Gastroesophageal sphincter (tissue), 3 donors: ENCODE data around the gene TRHDE.

ENCODE experiments used
- POLR2A ChIP-seq, 2 donors: fragments of 450-650 bp; IDR thresholded peaks; one replicate each; pipeline ENCODE4 v1.6.1; 2017; ENCODE audit warnings: antibody characterized with exemption in 2 of 2, mild to moderate bottlenecking in 2 of 2, moderate library complexity in 1 of 2
- TF ChIP-seq, protein P1 (sequence below), 4 experiments: fragments of 200-600 bp in 2 of 4; fragments of 450-650 bp in 2 of 4; sonication (generic) in 1 of 4; IDR thresholded peaks; one replicate each; pipeline ENCODE4 v1.5.1; 2017 to 2019; ENCODE audit warnings: antibody characterized with exemption in 4 of 4, mild to moderate bottlenecking in 2 of 4, moderate library complexity in 2 of 4

DNA sequence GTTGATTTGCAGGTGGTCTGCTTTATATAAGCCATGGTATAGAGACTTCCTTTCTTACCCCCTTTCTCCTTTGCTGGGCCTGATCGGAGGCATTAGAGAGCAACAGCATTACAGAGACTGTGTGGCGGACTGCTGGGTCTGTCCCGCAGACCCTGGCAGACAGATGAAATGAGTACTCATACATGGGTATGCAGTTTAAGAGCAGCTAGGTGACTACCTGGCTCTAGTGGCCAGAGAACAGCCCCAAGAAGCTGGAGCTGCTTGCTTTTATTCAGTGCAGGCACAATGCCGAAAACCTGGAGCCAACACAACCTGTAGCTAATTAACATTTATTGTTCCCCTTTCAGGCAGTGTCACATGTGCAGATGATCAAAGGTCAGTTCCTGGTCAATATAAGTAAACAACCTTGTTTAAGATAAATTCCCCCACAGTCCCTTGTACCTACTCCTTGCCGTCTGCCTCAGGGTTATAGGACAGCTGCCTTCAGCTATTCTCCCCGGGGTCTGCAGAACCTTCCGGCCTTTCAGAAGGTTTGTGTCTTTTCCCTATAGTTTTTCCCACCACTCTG lies 160.0 kb downstream of the TRHDE start:
- TF ChIP-seq, protein P1, sequence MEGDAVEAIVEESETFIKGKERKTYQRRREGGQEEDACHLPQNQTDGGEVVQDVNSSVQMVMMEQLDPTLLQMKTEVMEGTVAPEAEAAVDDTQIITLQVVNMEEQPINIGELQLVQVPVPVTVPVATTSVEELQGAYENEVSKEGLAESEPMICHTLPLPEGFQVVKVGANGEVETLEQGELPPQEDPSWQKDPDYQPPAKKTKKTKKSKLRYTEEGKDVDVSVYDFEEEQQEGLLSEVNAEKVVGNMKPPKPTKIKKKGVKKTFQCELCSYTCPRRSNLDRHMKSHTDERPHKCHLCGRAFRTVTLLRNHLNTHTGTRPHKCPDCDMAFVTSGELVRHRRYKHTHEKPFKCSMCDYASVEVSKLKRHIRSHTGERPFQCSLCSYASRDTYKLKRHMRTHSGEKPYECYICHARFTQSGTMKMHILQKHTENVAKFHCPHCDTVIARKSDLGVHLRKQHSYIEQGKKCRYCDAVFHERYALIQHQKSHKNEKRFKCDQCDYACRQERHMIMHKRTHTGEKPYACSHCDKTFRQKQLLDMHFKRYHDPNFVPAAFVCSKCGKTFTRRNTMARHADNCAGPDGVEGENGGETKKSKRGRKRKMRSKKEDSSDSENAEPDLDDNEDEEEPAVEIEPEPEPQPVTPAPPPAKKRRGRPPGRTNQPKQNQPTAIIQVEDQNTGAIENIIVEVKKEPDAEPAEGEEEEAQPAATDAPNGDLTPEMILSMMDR (IDR thresholded peaks at IDR 0.05) = no peak
- TF ChIP-seq POLR2A (IDR thresholded peaks at IDR 0.05) = no peak
